GM18951 (cell line): ENCODE measurements around the gene ADGRF5.
"Not testable (repeated sequence)": the region's sequence is repeated elsewhere in the genome, so short reads cannot be mapped to it uniquely, and the experiment has no call there.

Experiments
- POLR2A ChIP-seq: IDR thresholded peaks from 4 replicates; pipeline ENCODE4 v1.6.1; 2011; ENCODE audit warnings: mild to moderate bottlenecking; ENCODE audit not compliant: insufficient read length, insufficient read depth; ENCODE audit errors: extremely low read depth
- in situ Hi-C: fragments of 300-500 bp; cut with MboI; formaldehyde crosslinking; loops from one replicate; pipeline ENCODE4 v1.12.0; 2022; ENCODE audit warnings: low sequenced_read_pairs, mixed read lengths, inconsistent platforms; ENCODE audit not compliant: unreplicated experiment

The ADGRF5 gene

DNA sequence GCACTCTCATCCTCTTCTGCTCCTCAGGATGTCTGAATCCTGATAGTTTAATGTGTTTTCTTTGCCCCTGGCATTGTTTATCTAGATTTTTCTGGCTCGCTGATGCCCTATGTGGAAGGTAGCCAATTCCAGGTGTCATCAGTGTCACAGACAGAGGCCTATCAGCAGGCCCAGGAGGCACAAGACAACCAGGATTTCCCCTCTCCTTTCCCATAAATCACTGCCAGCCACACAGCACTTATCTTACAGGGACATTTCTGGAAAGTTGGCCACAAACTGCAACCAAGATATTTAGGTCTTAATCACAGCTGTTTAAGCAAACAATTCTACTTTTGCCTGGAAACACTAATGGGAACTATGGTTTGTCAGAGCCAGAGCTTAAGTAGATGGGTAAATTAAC, 28.1 kb downstream of the ADGRF5 start:
- in situ Hi-C loops, result no loop called here

DNA sequence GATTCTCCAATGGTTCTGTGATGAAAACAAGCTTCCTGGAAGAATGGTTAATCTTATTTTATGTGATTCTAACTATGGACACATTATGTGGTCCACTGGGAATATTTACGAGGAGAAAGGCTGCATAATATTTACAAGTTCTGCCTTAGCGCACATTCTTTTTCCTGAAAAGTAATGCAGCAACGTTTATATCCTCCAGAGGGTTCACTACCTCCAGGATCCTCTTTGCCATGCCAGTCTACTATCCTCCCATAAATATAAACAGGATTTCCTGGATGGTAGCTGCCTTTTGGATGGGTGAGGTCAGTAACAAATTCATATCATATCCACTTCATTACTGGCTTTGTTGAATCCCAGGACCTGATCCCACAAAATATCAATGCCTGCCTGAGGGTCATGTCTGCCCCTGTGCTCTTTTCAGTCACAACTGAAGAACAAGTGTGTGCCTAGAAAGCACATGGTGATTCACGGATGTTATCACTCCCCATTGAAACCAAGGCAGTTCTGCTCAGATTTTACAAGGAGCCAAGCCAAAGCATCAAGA, 30.4 kb downstream of the ADGRF5 start:
- in situ Hi-C loops, result no loop called here
- no peak for TF ChIP-seq POLR2A

More for the DNA sequence above, 28.1 kb downstream of the ADGRF5 start:
- TF ChIP-seq POLR2A, result no peak

DNA sequence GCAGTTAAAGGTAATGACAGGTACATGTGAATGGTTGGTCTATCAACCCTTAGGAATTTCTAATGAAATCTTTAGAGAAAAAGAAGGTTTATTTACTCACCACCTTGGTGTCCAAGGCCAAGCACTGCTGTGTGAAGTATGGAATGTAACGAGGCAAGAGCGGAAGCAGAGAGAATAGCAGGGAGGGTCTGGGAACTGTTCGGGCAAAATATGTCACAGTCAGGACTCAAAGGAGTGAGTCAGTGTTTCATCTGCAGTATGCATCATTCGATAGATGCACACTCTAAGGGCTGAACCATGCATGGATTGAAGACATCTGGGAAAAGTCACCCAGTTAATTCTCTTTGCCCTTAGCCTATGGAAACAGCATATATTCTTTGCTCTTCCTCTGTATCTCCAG, 33.2 kb downstream of the ADGRF5 start:
- in situ Hi-C loops, result no loop called here
- TF ChIP-seq POLR2A, result no peak

DNA sequence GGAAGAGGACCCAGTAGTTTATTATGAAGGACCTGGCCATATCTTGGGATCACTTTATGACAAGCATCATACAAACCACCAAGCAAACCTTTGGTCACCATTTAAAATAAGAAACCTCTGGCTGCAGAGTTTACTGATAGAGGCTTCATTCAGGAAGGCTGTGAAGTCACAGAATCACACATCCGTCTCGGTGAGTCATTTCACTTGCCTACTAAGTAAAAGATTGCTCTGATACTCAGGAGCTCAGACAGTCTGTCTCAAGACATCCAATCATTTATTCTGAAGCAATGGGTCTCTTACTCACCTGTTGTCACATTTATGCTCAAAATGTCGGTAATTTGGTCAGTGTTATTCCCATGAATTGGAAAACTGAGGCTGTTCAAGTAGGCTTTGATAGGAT, 33.7 kb downstream of the ADGRF5 start:
- in situ Hi-C loops, result no loop called here

DNA sequence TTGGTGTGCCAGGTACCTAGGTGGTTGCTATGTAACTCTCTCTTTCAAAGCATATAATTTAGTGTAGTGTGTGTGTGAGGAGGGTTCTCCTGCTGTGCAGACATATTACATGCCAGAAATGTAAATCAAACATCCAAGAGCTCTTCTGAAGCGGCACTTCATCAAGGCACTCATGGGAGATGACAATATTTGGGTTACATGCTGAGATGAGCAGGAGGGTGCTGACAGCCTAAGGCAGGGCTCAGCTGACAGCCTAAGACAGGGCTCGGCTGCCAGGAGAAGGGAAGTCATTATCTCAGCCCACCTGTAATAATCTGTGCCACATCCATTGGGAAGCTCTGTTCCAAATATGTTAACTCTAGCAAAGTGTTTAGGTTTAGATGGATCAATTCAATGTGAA, 39.1 kb downstream of the ADGRF5 start:
- no peak for TF ChIP-seq POLR2A
- in situ Hi-C loops, result no loop called here

More for the DNA sequence above, 33.7 kb downstream of the ADGRF5 start:
- no peak for TF ChIP-seq POLR2A

DNA sequence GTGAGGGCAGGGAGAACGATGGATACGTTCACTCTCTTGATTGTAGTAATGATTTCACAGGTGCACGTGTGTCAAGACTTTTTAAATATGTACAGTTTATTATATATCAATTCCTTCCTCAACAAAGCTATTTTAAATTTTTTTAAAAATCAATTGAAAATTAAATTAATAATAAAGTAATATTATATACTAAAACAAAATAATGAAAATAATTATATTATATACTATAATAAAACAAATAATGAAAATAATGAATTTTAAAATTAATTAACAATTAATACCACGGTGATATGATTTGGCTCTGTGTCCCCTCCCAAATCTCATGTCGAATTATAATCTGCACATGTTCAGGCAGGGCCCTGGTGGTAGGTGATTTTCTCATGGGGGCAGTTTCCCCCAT, 42.7 kb downstream of the ADGRF5 start:
- no peak for TF ChIP-seq POLR2A
- in situ Hi-C loops, result no loop called here

DNA sequence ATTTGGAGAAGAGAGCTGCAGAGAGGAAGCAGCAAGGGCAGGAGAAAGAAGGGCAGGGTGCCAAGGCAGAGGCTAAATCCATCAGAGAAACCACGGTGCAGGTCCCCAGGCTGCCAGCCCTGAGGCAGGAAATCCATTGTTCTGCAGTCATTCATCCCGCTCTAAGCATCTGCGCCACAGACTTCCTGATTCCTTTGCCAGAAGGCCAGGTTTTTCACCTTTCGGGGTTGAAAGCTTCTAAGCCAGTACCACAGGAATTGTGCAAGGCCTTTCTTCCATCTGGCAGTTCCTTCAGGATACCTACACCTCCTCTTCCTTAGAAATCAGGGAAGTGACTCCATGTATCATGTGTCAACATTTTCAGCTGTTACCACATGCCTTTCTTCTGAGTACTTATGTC, 45.6 kb downstream of the ADGRF5 start:
- in situ Hi-C loops, result no loop called here
- TF ChIP-seq POLR2A, result no peak

DNA sequence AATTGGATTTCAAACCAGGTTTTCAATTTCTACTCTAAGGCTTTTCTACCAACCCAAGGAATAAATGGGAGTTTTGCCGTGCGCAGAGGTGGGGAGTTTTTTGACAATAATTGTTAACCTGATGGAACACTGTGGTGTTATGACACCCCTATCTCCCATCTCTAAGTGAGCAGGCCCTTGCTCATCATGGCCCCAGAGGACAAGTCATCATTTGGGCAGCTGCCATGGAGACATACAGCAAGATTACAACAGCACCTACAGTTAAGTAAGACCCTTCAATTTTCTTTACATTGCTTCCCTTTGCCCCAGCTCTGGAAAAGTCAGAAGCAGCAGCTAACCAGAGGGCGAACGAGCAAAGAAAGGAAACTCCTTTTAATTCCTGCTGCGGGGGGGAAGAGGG, 54.3 kb downstream of the ADGRF5 start:
- TF ChIP-seq POLR2A, result no peak

DNA sequence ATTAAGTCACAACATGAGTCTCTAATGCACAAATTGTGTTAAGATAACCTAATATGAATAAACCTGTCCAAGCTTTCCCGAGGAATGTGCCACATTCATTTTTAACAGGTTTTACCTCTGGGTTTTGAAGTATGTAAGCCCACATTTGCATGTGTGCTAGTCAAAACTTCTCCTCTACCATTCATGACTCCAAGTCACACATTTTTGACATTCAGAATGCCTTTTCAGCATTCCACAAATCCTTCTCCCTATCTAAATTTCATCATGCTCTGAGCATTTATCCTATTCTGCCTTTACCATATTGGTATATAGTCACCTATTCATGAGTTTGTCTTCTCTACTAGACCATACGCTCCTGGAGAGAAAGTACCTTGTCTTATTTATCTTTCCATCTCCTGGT, 56.5 kb downstream of the ADGRF5 start:
- no peak for TF ChIP-seq POLR2A
- in situ Hi-C loops, result no loop called here

More for the DNA sequence above, 54.3 kb downstream of the ADGRF5 start:
- in situ Hi-C loops, result no loop called here

DNA sequence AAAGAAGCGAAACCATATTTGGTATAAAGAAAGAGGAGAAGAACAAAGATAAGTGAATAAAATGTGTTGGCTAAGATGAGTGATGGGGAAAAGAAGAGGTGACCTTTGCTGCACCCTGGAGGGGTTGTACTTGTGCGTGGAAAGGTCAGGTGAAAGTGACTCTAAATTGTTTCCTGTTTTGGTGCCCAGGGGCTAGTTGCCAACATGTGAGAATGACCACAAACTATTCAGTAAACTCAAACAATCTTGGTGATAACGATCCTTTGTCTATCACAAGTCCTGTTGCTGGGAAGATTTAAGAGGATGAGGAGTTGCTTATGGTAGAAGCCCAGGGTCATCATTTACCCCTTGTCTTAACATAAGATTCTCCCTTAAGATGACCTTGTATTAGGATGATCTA, 57.9 kb downstream of the ADGRF5 start:
- in situ Hi-C loops, result no loop called here

DNA sequence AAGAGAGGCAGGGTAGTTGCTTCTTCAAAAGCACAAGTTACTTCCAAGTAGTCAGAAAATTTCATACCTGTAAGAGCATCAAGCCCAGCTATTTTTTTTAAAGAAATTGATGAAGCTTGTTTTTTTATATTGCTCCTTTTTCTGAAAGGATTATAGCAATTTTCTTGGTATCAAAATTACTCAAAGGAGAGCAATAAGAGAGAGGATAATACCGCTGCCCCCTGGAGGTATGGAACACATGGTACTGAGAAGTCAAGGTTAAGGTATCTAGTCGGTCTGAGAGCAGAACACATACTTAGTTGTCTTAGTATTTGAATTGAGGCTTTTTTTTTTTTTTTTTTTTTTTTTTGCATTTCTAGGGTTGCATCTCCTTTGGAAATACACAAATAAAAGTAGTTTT, 59.4 kb downstream of the ADGRF5 start:
- TF ChIP-seq POLR2A, result no peak
- in situ Hi-C loops, result no loop called here

More for the DNA sequence above, 57.9 kb downstream of the ADGRF5 start:
- no peak for TF ChIP-seq POLR2A

DNA sequence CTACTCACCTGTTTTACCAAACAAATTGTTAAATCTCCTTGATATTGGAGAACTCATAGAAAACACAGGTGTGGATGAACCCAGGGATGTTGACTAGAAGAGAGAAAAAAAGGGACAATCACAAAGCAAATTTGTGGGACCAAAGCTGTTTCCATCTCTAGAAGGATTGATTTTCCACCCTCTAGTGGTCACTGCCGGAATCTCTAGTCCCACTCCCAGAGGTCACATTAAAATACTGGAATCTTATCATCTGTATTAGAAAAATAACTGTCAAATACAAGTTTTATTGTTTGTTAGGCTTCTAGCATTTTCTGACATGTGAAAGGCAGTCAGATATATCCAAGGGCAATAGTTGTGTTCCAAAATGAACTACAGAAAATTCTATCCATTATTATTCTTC, 65.8 kb downstream of the ADGRF5 start:
- in situ Hi-C loops, result not testable (repeated sequence)

DNA sequence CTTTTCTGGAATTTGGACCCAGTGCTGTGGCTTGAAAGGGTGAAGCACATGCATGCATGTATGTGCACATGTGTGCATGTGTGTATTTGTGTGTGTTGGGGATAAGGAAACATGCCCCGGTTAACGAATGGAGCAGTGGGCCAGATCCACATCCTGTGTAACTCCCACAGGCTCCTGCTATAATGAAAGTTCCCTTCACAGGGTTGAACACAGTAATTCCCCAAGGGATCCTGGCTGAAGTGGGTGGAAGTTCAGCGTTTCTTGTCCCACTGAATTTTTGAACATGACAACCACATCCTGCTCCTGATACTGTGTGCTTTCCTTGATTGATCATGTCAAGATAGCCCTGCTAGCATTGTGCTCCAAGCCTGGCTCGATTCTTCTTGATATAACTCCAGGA, 70.2 kb downstream of the ADGRF5 start:
- in situ Hi-C loops, result not testable (repeated sequence)

DNA sequence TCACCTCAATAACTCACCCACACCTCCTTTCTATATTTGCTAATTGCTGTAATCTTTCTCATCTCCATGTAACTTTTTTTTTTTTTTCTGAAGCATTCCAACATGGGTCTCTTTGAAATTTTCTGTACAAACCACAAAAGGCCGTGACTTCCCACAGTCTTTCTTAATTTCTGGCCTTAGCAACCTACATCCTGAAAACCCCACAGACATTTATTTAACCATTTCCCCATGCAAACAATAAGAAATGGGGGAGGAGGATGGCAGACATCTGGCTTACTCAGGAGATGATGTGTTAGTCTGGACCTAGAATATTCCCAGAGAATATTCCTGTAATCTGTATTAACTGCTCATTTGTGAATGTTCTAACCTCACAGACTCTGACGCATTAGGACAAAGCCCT, 70.9 kb downstream of the ADGRF5 start:
- in situ Hi-C loops, result no loop called here
- TF ChIP-seq POLR2A, result no peak

DNA sequence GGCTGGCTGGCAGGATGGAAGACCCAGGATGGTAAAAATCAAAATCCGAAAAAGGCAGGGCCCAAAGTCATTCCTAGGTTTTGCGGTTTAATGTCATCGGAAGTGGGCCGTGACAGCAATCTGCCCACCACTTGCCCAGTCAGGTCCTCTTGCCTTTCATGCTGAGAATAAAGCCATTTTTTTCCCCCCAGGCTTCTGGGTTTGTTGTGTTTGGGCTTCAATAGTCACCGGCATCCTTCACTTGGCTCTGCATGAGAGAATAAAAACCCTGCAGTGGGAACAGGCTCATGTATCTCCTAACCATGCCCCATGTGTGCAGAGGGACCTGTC, 72.4 kb downstream of the ADGRF5 start:
- no peak for TF ChIP-seq POLR2A
- in situ Hi-C loops, result loop anchor here (25.0 kb wide), 1 partner anchor 188 kb away; the partner anchor contains the start of gene ADGRF1

DNA sequence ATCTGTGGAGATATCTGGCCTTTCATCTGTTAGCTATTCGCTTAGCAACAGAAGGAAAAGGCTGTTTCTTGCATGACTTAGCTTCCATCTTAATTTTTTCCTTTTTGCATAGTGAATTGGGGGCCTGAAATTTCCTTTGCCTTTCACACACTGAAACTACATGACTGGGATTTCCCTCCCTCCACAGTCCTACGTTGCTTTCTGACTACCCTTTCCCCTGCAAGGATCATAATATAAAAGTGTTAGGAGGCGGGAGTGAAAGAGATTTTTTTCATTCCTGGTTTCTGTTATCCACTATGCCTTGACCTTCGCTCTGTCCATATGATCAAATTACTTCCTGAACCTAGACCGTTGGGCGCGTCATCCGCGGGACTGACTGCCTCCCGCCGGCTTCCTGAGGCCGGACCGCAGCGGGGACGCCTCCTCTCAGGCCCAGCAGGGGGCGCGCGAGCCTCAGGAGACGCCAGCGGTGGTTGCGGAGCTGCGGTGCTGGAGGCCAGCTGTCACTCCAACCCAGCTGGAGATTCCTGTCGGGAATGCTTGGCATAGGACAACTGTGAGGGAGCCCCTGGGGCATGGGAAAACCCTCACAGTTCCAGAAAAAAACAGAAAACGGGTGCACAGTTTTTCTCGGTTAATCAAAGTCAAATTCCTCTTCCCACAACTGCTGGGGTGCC, 72.9 kb downstream of the ADGRF5 start:
- in situ Hi-C loops, result loop anchor here (25.0 kb wide), 1 partner anchor 188 kb away; the partner anchor contains the start of gene ADGRF1

More for the DNA sequence above, 72.9 kb downstream of the ADGRF5 start:
- TF ChIP-seq POLR2A, result no peak
